A549 (cell line): ENCODE measurements around the gene UIMC1. TPM values are rescaled to one million over a fixed set of nuclear protein-coding genes. Genes with fewer than 3 reads are reported as not detected.
A peak's percentile ranks its signal among the peaks of the same experiment; 100 is the strongest.
"Not testable (repeated sequence)": the region's sequence is repeated elsewhere in the genome, so short reads cannot be mapped to it uniquely, and the experiment has no call there.

ENCODE experiments used
- ATAC-seq, 2 experiments: fragments of 200-7000 bp in 1 of 2; fragments of >200 bp in 1 of 2; cut with Nextera tagmentation in 1 of 2; cut with Tn5 transposase in 1 of 2; 3 replicates each; pipeline versions ENCODE4 v1.8.0 to v1.9.1; 2018 to 2020; ENCODE audit warnings: mild to moderate bottlenecking in 1 of 2, moderate library complexity in 1 of 2
- CTCF ChIA-PET: fragments of 300-600 bp; sonication (Branson Sonifier 250); formaldehyde crosslinking; extraction: SDS; loops from one replicate; lab custom pipeline; 2021; ENCODE audit warnings: antibody characterized with exemption, inconsistent platforms; lab: Yijun Ruan, JAX
- POLR2A ChIA-PET: fragments of 350-600 bp; formaldehyde crosslinking; extraction: SDS; loops from one replicate; lab custom pipeline; 2021; ENCODE audit warnings: antibody characterized with exemption, inconsistent platforms; lab: Yijun Ruan, JAX
- DNase-seq, 2 experiments: peaks; one replicate each; pipeline versions ENCODE4 v3.0.0 to v3.0.0-alpha.2; 2011 to 2016; ENCODE audit warnings: low read depth in 1 of 2, low spot score in 1 of 2
- FAIRE-seq: peaks from 2 replicates; lab custom pipeline; 2011; peaks lifted over from hg19 to GRCh38; lab: Jason Lieb, UNC
- H3K27ac ChIP-seq, 2 experiments: fragments of >200 bp; sonication (Bioruptor Twin); formaldehyde crosslinking; 3 replicates each; pipeline ENCODE4 v1.5.1; 2016 to 2017
- H3K4me1 ChIP-seq: fragments of >200 bp; sonication (Bioruptor Twin); formaldehyde crosslinking; 3 replicates; pipeline ENCODE4 v1.6.1; 2016
- H3K4me2 ChIP-seq: fragments of >200 bp; sonication (Bioruptor Twin); formaldehyde crosslinking; 3 replicates; pipeline ENCODE4 v1.6.1; 2016
- H3K4me3 ChIP-seq: fragments of >200 bp; sonication (Bioruptor Twin); formaldehyde crosslinking; 3 replicates; pipeline ENCODE4 v1.5.1; 2016
- H3K9me3 ChIP-seq: fragments of >200 bp; sonication (Bioruptor Twin); formaldehyde crosslinking; 3 replicates; pipeline ENCODE4 v1.6.1; 2016
- CBX8 ChIP-seq: fragments of 200-600 bp; sonication (generic); IDR thresholded peaks from 2 replicates; pipeline ENCODE4 v1.6.1; 2016
- CEBPB ChIP-seq, 2 experiments: fragments of >200 bp in 1 of 2; sonication (Bioruptor Twin) in 1 of 2; formaldehyde crosslinking in 1 of 2; IDR thresholded peaks; 2 replicates each; pipeline ENCODE4 v1.6.1; 2012 to 2016
- EHF ChIP-seq: fragments of 250-450 bp; sonication (Bioruptor Pico); IDR thresholded peaks from 2 replicates; pipeline ENCODE4 v1.5.0; 2020; ENCODE audit warnings: mild to moderate bottlenecking
- EHMT2 ChIP-seq: fragments of 200-600 bp; sonication (generic); IDR thresholded peaks from 2 replicates; pipeline ENCODE4 v1.6.1; 2016; ENCODE audit warnings: antibody characterized with exemption, low read depth, mild to moderate bottlenecking, moderate library complexity
- ESRRA ChIP-seq: fragments of 150-350 bp; IDR thresholded peaks from 2 replicates; pipeline ENCODE4 v1.6.1; 2014; ENCODE audit warnings: mild to moderate bottlenecking, low read length, borderline replicate concordance
- FOXS1 ChIP-seq: fragments of 250-450 bp; sonication (Bioruptor Pico); IDR thresholded peaks from 2 replicates; pipeline ENCODE4 v1.5.0; 2020; ENCODE audit warnings: mild to moderate bottlenecking, moderate library complexity
- GATA3 ChIP-seq: IDR thresholded peaks from 2 replicates; pipeline ENCODE4 v1.6.1; 2012; ENCODE audit warnings: borderline replicate concordance
- KDM5A ChIP-seq: fragments of 200-600 bp; sonication (generic); IDR thresholded peaks from 2 replicates; pipeline ENCODE4 v1.6.1; 2016; ENCODE audit warnings: antibody characterized with exemption, mild to moderate bottlenecking
- NFE2L2 ChIP-seq: fragments of 150-350 bp; conservative IDR thresholded peaks from 2 replicates; pipeline ENCODE4 v1.6.1; 2014; ENCODE audit warnings: low read length
- RFX5 ChIP-seq: fragments of 450-650 bp; IDR thresholded peaks from 2 replicates; pipeline ENCODE4 v1.7.1; 2014; ENCODE audit warnings: antibody characterized with exemption, mild to moderate bottlenecking, moderate library complexity
- RNF2 ChIP-seq: fragments of 200-600 bp; sonication (generic); IDR thresholded peaks from 2 replicates; pipeline ENCODE4 v1.6.1; 2016; ENCODE audit warnings: low read depth, mild to moderate bottlenecking, antibody characterized with exemption, moderate library complexity, borderline replicate concordance
- TP53 ChIP-seq: fragments of 250-450 bp; sonication (Bioruptor Pico); IDR thresholded peaks from 2 replicates; pipeline ENCODE4 v1.5.0; 2021; ENCODE audit warnings: mild to moderate bottlenecking, moderate library complexity
- WGBS: methylation state at CpG from one replicate; pipeline ENCODE4 v1.1.6; 2017; ENCODE audit errors: missing lambda C conversion rate; 5-methylcytosine and 5-hydroxymethylcytosine counted together
- polyA plus RNA-seq, 4 experiments: library from polyadenylated mRNA; depleted of rRNA in 3 of 4; stranded (reverse); fragments of >200 nt; fragmentation: RNase III in 1 of 4; extraction: RNeasy Plus Mini Kit Qiagen cat#74134 plus additional on column Dnase treatment in 1 of 4; gene quantifications; 2 replicates in 3 of 4; 3 replicates in 1 of 4; pipeline ENCODE4 v1.2.3, GENCODE V29; 2011 to 2017
- TF ChIP-seq, protein P1 (sequence below): fragments of >200 bp; sonication (Bioruptor Twin); formaldehyde crosslinking; IDR thresholded peaks from 3 replicates; pipeline ENCODE4 v1.6.1; 2016
- TF ChIP-seq, protein P2 (sequence below): IDR thresholded peaks from 2 replicates; pipeline ENCODE4 v1.6.1; 2012; ENCODE audit warnings: low read depth, borderline replicate concordance
- TF ChIP-seq, protein P3 (sequence below): fragments of 250-450 bp; sonication (Bioruptor Pico); IDR thresholded peaks from 2 replicates; pipeline ENCODE4 v1.5.0; 2021; ENCODE audit warnings: mild to moderate bottlenecking, moderate library complexity, borderline replicate concordance

The UIMC1 gene
- polyA plus RNA-seq, 2 of the 4 experiments (the other 2 are of a cell fraction): 47.8 to 52.5 TPM

DNA sequence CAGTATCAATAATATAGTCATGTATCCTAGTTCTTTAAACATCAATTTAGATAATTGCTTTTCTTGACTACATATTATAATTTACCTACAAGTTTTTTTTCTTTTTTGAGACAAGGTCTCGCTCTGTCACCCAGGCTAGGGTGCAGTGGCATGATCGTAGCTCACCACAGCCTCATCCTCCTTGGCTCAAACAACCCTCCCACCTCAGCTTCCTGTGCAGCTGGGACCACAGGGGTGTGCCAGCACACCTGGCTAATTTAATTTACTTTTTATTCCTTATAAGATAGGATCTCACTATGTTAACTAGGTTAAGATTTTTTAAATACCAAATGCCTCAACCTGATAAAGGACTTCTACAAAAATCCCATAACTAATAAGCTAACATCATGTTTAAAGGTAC, 21.1 kb downstream of the UIMC1 start:
- 87% methylated on average over 2 of the region's 2 CpGs for WGBS
- POLR2A ChIA-PET: no interaction called here
- peaks cover 11% of the 10 kb centered on the region for H3K4me1 ChIP-seq
- TF ChIP-seq, protein P1, sequence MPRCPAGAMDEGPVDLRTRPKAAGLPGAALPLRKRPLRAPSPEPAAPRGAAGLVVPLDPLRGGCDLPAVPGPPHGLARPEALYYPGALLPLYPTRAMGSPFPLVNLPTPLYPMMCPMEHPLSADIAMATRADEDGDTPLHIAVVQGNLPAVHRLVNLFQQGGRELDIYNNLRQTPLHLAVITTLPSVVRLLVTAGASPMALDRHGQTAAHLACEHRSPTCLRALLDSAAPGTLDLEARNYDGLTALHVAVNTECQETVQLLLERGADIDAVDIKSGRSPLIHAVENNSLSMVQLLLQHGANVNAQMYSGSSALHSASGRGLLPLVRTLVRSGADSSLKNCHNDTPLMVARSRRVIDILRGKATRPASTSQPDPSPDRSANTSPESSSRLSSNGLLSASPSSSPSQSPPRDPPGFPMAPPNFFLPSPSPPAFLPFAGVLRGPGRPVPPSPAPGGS: no peak
- TF ChIP-seq KDM5A (no peak), EHF (CRISPR knock-in tag) (no peak), RNF2 (no peak), NFE2L2 (no peak)
- FAIRE-seq (no peak), ATAC-seq (no peak), DNase-seq (no peak)
- H3K4me3 ChIP-seq: no peak overlapping the region
- CTCF ChIA-PET: interaction anchor here (1.4 to 1.5 kb wide), 2 partner anchors 20 to 325 kb away, joined by 3 to 4 read pairs; no protein-coding TSS in a partner anchor
- H3K27ac ChIP-seq: no peak overlapping the region
- no peaks in the 10 kb centered on the region for H3K9me3 ChIP-seq
- peak overlapping the region; percentile 23; the same call in 1 of the 3 replicates for H3K4me2 ChIP-seq

DNA sequence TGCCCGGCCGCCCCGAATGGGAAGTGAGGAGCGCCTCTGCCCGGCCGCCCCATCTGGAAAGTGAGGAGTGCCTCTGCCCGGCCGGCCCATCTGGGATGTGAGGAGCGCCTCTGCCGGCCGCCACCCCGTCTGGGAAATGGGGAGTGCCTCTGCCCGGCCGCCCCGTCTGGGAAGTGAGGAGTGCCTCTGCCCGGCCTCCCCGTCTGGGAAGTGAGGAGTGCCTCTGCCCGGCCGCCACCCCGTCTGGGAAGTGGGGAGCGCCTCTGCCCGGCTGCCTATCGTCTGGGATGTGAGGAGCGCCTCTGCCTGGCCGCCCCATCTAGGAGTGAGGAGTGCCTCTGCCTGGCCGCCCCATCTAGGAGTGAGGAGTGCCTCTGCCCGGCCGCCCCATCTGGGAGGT, 22.4 kb downstream of the UIMC1 start:
- 98% methylated on average over 12 of the region's 28 CpGs for WGBS
- CTCF ChIA-PET, H3K4me2 ChIP-seq, H3K4me3 ChIP-seq, POLR2A ChIA-PET, FAIRE-seq, DNase-seq, ATAC-seq, H3K27ac ChIP-seq, H3K9me3 ChIP-seq: not testable (repeated sequence)
- peaks cover 11% of the 10 kb centered on the region for H3K4me1 ChIP-seq

DNA sequence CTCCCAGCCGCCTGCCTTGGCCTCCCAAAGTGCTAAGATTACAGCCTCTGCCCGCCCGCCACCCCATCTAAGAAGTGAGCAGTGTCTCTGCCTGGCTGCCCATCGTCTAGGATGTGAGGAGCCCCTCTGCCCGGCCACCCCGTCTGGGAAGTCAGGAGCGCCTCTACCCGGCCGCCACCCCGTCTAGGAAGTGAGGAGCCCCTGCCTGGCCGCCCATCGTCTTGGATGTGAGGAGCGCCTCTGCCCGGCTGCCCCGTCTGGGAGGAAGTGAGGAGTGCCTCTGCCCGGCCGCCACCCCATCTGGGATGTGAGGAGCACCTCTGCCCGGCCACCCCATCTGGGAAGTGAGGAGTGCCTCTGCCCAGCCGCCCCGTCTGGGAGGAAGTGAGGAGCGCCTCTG, 23.0 kb downstream of the UIMC1 start:
- peaks cover 11% of the 10 kb centered on the region for H3K4me1 ChIP-seq
- H3K4me2 ChIP-seq, DNase-seq, POLR2A ChIA-PET, ATAC-seq, H3K9me3 ChIP-seq, FAIRE-seq, CTCF ChIA-PET, H3K4me3 ChIP-seq, H3K27ac ChIP-seq: not testable (repeated sequence)
- no CpG with 5 or more reads among the region's 21 CpGs for WGBS

DNA sequence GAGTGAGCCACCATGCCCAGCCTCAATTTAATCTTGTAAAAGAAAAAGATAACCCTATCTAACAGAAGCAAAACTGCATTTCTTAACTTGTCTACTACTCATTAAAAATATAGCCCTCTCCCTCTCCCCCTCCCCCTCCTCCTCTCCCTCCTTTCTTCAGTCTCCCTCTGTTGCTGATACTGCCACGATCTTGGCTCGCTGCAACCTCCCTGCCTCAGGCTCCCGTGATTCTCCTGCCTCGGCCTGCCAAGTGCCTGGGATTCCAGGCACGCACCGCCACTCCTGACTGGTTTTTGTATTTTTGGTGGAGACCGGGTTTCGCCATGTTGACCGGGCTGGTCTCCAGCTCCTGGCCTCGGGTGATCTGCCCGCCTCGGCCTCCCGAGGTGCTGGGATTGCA, 23.5 kb downstream of the UIMC1 start:
- H3K4me3 ChIP-seq, H3K4me2 ChIP-seq, ATAC-seq, FAIRE-seq, POLR2A ChIA-PET, DNase-seq, H3K27ac ChIP-seq, H3K9me3 ChIP-seq: not testable (repeated sequence)
- CTCF ChIA-PET: interaction anchor here (0.9 kb wide), 1 partner anchor 13 kb away, joined by 3 read pairs; no protein-coding TSS in a partner anchor
- H3K4me1 ChIP-seq: peaks cover 11% of the 10 kb centered on the region
- 80% methylated on average over 3 of the region's 13 CpGs for WGBS

DNA sequence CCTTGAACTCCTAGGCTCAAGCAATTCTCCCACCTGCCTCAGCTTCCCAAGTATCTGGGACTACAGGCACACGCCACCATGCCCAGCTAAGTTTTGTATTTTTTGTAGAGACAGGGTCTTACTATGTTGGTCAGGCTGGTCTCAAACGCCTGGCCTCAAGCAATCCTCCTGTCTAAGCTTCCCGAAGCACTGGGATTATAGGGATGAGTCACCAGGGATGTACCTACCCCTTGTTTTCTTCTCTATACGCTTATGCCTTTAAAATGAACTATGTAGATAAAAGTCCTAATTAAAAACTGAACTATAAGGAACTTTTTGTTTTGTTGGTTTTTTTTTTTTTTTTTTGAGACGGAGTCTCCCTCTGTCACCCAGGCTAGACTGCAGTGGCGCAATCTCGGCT, 25.8 kb downstream of the UIMC1 start:
- Histone ChIP-seq H3K9me3 (no peaks in the 10 kb centered on the region), H3K4me2 (no peak overlapping the region), H3K4me1 (peaks cover 10% of the 10 kb centered on the region), H3K4me3 (no peak overlapping the region)
- no peak for FAIRE-seq
- no peak for ATAC-seq
- POLR2A ChIA-PET: no interaction called here
- WGBS: 85% methylated on average over 7 of the region's 7 CpGs
- DNase-seq: no peak
- no peak for TF ChIP-seq CBX8
- TF ChIP-seq FOXS1 (CRISPR knock-in tag): no peak
- no peak for TF ChIP-seq TP53 (CRISPR knock-in tag)
- no peak for TF ChIP-seq ESRRA
- TF ChIP-seq CEBPB (IDR thresholded peaks at IDR 0.05): no peak
- TF ChIP-seq, protein P2, sequence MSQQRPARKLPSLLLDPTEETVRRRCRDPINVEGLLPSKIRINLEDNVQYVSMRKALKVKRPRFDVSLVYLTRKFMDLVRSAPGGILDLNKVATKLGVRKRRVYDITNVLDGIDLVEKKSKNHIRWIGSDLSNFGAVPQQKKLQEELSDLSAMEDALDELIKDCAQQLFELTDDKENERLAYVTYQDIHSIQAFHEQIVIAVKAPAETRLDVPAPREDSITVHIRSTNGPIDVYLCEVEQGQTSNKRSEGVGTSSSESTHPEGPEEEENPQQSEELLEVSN: no peak
- TF ChIP-seq, protein P3, sequence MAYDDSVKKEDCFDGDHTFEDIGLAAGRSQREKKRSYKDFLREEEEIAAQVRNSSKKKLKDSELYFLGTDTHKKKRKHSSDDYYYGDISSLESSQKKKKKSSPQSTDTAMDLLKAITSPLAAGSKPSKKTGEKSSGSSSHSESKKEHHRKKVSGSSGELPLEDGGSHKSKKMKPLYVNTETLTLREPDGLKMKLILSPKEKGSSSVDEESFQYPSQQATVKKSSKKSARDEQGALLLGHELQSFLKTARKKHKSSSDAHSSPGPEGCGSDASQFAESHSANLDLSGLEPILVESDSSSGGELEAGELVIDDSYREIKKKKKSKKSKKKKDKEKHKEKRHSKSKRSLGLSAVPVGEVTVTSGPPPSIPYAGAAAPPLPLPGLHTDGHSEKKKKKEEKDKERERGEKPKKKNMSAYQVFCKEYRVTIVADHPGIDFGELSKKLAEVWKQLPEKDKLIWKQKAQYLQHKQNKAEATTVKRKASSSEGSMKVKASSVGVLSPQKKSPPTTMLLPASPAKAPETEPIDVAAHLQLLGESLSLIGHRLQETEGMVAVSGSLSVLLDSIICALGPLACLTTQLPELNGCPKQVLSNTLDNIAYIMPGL (CRISPR knock-in tag): no peak
- TF ChIP-seq GATA3: no peak
- no peak for TF ChIP-seq EHMT2
- no peak for TF ChIP-seq RFX5
- TF ChIP-seq, all 56 proteins: peak for 0
- no peak overlapping the region for H3K27ac ChIP-seq
- CTCF ChIA-PET: interaction anchor here (1.0 to 2.2 kb wide), 3 partner anchors 46 to 320 kb away, joined by 3 to 7 read pairs (median 4); no protein-coding TSS in a partner anchor
